NOMO-1 treated with dmso at 0.1 percent for 144 hours (cell line): Measurements from ENCODE around the gene OVAAL.
A peak's percentile ranks its signal among the peaks of the same experiment; 100 is the strongest.

ENCODE experiments used
- DNase-seq: peaks from one replicate; lab custom pipeline; 2025; ENCODE audit not compliant: unreplicated experiment; lab: John Stamatoyannopoulos, UW

Gene OVAAL

DNA sequence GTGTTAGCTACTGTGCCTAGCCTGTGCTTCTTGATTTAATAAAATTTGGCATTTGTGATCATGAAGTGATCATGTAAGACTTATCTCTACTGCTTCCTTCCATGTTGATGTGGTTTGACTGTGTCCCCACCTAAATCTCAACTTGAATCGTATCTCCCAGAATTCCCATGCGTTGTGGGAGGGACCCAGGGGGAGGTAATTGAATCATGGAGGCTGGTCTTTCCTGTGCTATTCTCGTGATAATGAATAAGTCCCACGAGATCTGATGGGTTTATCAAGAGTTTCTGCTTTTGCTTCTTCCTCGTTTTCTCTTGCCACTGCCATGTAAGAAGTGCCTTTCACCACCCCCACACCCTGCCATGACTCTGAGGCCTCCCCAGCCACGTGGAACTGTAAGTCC, at the start of gene OVAAL:
OVAAL (plus strand) TSS at position 301 of the 400 bp plus-strand sequence.
- no peak for DNase-seq

- no peak for DNase-seq
These were observed 47.9 kb upstream of the OVAAL start for GRCh38 chr1:180510882-180511281.

GRCh38 chr1:180513531-180513930, 45.2 kb upstream of the OVAAL start:
- DNase-seq: no peak

- DNase-seq: no peak
These were observed 43.4 kb upstream of the OVAAL start for GRCh38 chr1:180515364-180515763.

DNA sequence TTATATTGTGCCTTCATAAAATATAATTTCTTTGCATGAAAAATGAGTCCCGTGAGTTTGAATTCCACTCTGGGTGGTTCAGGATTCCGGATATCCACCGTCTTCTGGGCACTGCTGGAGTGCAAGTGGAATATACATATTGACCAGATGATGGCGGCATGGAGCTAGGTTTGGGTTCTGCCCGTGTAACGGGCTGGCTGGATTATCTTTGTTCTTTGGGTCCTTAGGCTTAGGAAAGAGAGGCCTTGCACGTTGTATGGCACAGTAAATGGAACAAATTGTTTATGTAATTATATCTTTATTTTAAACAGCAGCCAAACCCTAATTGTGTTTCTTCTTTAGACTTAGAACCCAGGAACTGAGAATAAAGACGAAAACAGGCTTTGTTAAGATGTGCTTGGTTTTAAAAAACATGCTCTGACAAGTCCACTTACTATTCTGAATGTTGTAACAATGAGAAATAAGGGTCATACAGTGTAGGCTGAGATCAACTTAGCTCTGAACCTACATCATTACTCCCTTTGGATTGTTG, 42.8 kb upstream of the OVAAL start:
- peak; percentile 45 for DNase-seq

GRCh38 chr1:180519846-180520245, 38.9 kb upstream of the OVAAL start:
- no peak for DNase-seq

- DNase-seq: no peak
These were observed 37.1 kb upstream of the OVAAL start for GRCh38 chr1:180521474-180522212.

- no peak for DNase-seq
These were observed 36.6 kb upstream of the OVAAL start for GRCh38 chr1:180522213-180522515.

- DNase-seq: no peak
These were observed 34.4 kb upstream of the OVAAL start for GRCh38 chr1:180524160-180524914.

- DNase-seq: peak; percentile 43
These were observed 33.6 kb upstream of the OVAAL start for GRCh38 chr1:180524915-180525714.

- DNase-seq: no peak
These were observed 33.1 kb upstream of the OVAAL start for GRCh38 chr1:180525715-180526039.

- DNase-seq: no peak
These were observed 31.6 kb upstream of the OVAAL start for GRCh38 chr1:180527101-180527669.

- no peak for DNase-seq
These were observed 29.8 kb upstream of the OVAAL start for GRCh38 chr1:180528868-180529470.

DNA sequence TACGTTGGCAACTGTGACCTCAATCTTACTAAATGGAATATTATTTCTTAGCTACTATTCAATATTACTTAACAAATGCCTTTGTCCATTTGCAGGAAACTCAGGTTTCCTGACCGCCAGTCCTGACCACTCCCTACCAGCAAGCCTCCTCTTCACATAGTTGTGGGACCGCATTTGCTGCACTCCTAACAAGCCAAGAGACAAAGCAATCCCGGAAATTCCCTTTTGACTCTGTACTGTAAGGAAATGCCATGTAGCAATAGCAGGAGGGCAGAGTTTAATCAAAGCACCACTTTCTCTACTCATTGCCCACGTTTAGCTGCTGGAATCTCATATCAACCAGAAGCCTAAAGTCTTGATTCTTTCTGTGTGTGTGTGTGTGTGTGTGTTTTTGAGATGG, 28.3 kb upstream of the OVAAL start:
- DNase-seq: no peak

- DNase-seq: no peak
These were observed 25.9 kb upstream of the OVAAL start for GRCh38 chr1:180532854-180533253.

- peak; percentile 49 for DNase-seq
These were observed 25.3 kb upstream of the OVAAL start for GRCh38 chr1:180533266-180533987.

GRCh38 chr1:180534214-180534613, 24.6 kb upstream of the OVAAL start:
- no peak for DNase-seq

GRCh38 chr1:180535418-180535999, 23.3 kb upstream of the OVAAL start:
- DNase-seq: no peak

GRCh38 chr1:180536821-180537372, 21.9 kb upstream of the OVAAL start:
- no peak for DNase-seq

DNA sequence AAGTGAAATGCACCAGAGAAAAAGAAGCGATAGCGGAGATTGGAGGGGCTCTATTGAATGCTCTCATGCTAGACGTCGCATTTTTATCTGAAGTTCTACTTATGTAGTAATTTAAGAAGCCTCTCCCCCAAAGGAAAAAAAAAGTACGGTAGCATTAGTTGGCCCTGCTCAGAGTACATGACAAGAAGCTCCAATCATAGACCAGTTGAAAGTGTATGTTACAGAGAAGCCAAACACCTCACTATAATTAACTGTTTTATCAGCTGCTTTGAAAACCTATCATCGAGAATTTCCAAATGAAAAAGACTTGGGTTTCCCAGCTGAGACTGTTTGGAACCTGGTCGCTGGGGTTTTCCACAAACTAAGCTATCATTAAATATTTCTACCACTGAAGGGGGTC, 19.6 kb upstream of the OVAAL start:
- no peak for DNase-seq
